Measurements from ENCODE around the gene SCN7A. TPM values are rescaled to one million over a fixed set of nuclear protein-coding genes. Genes with fewer than 3 reads are reported as not detected.

Gene SCN7A
- total RNA-seq: 10 to 100 TPM; 13.8 to 23.3 (median 21.5) TPM

- Histone ChIP-seq H3K27me3 (no peaks in the 10 kb centered on the region), H3K4me3 (peak within 1 kb of the TSS; percentile 21 to 43 (median 27)), H3K9me3 (no peaks in the 10 kb centered on the region), H3K36me3 (no peaks in the 10 kb centered on the region), H3K27ac (peak within 1 kb of the TSS; percentile 31 to 80 (median 66)), H3K4me1 (no peaks in the 10 kb centered on the region)
- TF ChIP-seq EP300 (IDR thresholded peaks at IDR 0.05; ENCODE audit: low read depth) (no peak), POLR2AphosphoS5 (IDR thresholded peaks at IDR 0.05) (peak in 2 of 3 donors; percentile 9 to 42)
- in situ Hi-C loops (cut with MboI; ENCODE audit: low pct_ligation_motif_present in 1 of 4, low pct_unique_long_range_greater_than_20kb in 1 of 4, low sequenced_read_pairs in 3 of 4): no loop called here
- peak; percentile 37 for DNase-seq
- 7 to 24% methylated on average over 3 to 16 of the region's 16 CpGs for WGBS, 2 donors (ENCODE audit: low coverage in 1 of 2)
- intact Hi-C loops (cut with DNase I; ENCODE audit: low total_unique reads): no loop called here
Measured at GRCh38 chr2:166494140-166494624, at the start of gene SCN7A. TSS of gene SCN7A (minus strand) at chr2:166494249. CDS start at chr2:166477696, 16,553 bp downstream.

- WGBS, 2 donors (ENCODE audit: low coverage in 1 of 2): 27 to 54% methylated on average over 4 to 9 of the region's 9 CpGs
- Histone ChIP-seq H3K36me3 (no peaks in the 10 kb centered on the region), H3K4me1 (peaks cover 0 to 5% (median 0%) of the 10 kb centered on the region in 4 donors), H3K27ac (no peak overlapping the region), H3K4me3 (no peak overlapping the region), H3K27me3 (no peaks in the 10 kb centered on the region), H3K9me3 (no peaks in the 10 kb centered on the region)
- intact Hi-C loops (cut with DNase I; ENCODE audit: low total_unique reads): loop anchor here (5.0 kb wide), 1 partner anchor 673 kb away; no protein-coding TSS in a partner anchor
- in situ Hi-C loops (cut with MboI; ENCODE audit: low pct_ligation_motif_present in 1 of 4, low pct_unique_long_range_greater_than_20kb in 1 of 4, low sequenced_read_pairs in 3 of 4): loop anchor here in 3 of 4 donors (25.0 kb wide), 2 partner anchors 673 to 1573 kb away; no protein-coding TSS in a partner anchor
- TF ChIP-seq POLR2A (IDR thresholded peaks at IDR 0.05): no peak
- TF ChIP-seq POLR2AphosphoS5 (IDR thresholded peaks at IDR 0.05): no peak
- no peak for TF ChIP-seq EP300 (IDR thresholded peaks at IDR 0.05; ENCODE audit: low read depth)
- TF ChIP-seq CTCF (IDR thresholded peaks at IDR 0.05): peak; percentile 56 to 73 (median 70)
- no peak for DNase-seq
Measured at GRCh38 chr2:166539340-166540162, 45.5 kb upstream of the SCN7A start.

- in situ Hi-C loops (cut with MboI; ENCODE audit: low pct_ligation_motif_present in 1 of 4, low pct_unique_long_range_greater_than_20kb in 1 of 4, low sequenced_read_pairs in 3 of 4) (loop anchor here in 3 of 4 donors (25.0 kb wide), 2 partner anchors 676 to 1576 kb away; no protein-coding TSS in a partner anchor), intact Hi-C loops (cut with DNase I; ENCODE audit: low total_unique reads) (loop anchor here (5.0 kb wide), 1 partner anchor 676 kb away; no protein-coding TSS in a partner anchor)
- Histone ChIP-seq H3K4me3 (no peak overlapping the region), H3K27me3 (no peaks in the 10 kb centered on the region), H3K36me3 (no peaks in the 10 kb centered on the region), H3K4me1 (peaks cover 0 to 5% (median 0%) of the 10 kb centered on the region in 4 donors), H3K27ac (no peak overlapping the region), H3K9me3 (no peaks in the 10 kb centered on the region)
- no peak for TF ChIP-seq EP300 (IDR thresholded peaks at IDR 0.05; ENCODE audit: low read depth)
- no peak for TF ChIP-seq POLR2A (IDR thresholded peaks at IDR 0.05)
- no peak for TF ChIP-seq CTCF (IDR thresholded peaks at IDR 0.05)
- no peak for TF ChIP-seq POLR2AphosphoS5 (IDR thresholded peaks at IDR 0.05)
- 80 to 94% methylated on average over 2 of the region's 2 CpGs for WGBS, 2 donors (ENCODE audit: low coverage in 1 of 2)
- no peak for DNase-seq
Measured at GRCh38 chr2:166536111-166536510, 42.1 kb upstream of the SCN7A start.

- Histone ChIP-seq H3K4me3 (no peak overlapping the region), H3K9me3 (no peaks in the 10 kb centered on the region), H3K27ac (no peak overlapping the region), H3K27me3 (peaks cover 3% of the 10 kb centered on the region), H3K4me1 (peaks cover 0 to 2% (median 0%) of the 10 kb centered on the region in 4 donors), H3K36me3 (no peaks in the 10 kb centered on the region)
- WGBS, 2 donors (ENCODE audit: low coverage in 1 of 2): 28 to 47% methylated on average over 3 of the region's 3 CpGs
- in situ Hi-C loops (cut with MboI; ENCODE audit: low pct_ligation_motif_present in 1 of 4, low pct_unique_long_range_greater_than_20kb in 1 of 4, low sequenced_read_pairs in 3 of 4) (no loop called here), intact Hi-C loops (cut with DNase I; ENCODE audit: low total_unique reads) (no loop called here)
- no peak for DNase-seq
- TF ChIP-seq POLR2AphosphoS5 (IDR thresholded peaks at IDR 0.05) (no peak), EP300 (IDR thresholded peaks at IDR 0.05; ENCODE audit: low read depth) (no peak), CTCF (IDR thresholded peaks at IDR 0.05) (no peak), POLR2A (IDR thresholded peaks at IDR 0.05) (no peak)
Measured at GRCh38 chr2:166521155-166521554, 27.1 kb upstream of the SCN7A start.
